HG03354 (cell line): Measurements from ENCODE around the gene HSD11B2.
"Not testable (repeated sequence)": the region's sequence is repeated elsewhere in the genome, so short reads cannot be mapped to it uniquely, and the experiment has no call there.

ENCODE experiments used
- ATAC-seq: cut with Tn5 transposase; IDR thresholded peaks from one replicate; pipeline ENCODE4 v1.9.1; 2021; ENCODE audit warnings: mild to moderate bottlenecking; ENCODE audit not compliant: unreplicated experiment, poor library complexity, severe bottlenecking

Gene HSD11B2

DNA sequence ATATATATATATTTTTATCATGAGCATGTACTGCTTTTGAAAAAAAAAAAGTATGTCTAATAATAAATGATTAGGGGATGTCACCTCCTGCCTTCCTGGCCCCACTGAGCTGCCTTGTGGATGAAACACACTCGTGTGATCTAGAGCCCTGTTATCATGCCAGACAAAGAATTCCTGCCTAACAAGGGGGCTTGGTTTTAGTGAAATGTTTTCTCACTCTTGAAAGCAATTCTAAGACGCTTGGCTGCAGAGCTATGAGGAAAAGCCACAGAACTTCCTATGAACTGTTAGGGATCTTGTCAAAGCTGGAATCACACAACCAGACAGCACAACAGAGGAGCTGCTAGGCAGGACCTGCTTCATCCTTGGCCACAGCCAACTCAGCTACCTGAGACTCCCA, 18.6 kb upstream of the HSD11B2 start:
- ATAC-seq = no peak

DNA sequence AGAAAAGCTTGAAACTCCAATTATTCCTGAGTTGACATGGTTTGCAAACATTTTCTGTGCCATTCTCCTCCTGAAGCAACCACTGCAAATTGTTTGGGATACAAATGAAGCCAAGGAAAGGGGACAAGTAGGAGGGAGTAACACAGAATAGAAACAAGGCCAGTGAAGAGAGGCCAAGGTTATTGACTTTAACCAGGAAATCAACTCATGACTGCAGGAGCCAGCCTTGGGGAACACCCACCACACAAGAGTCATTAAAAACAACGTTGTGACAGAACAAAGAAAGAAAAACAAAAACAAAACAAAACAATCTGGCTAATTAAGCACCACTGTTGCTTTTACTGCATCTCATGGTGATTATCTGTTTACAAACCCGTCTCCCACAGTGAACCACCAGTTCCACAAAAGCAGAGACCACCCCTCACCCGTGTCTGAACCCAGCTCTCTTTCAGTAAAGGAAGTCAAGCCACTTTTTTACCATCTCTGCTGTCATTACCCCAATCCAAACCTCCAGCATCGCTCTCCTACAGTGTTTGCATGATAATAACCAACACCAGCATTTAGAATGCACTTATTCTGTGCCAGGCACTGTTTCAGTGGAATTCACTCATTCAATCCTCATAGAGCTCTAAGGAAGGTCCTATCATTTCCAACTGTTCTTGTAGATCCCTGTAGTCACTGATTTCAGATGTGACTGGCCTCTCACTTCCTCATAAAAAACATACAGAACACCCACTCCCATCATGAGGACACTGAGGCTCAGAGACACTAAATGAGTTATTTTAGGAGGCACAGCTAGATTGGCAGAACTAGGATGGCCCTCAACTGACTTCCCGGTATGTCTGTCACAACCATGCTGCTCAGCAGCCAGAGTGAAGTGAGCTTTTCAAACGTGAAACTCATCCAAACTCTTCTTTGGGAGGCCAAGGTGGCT, 16.7 kb upstream of the HSD11B2 start:
- ATAC-seq = no peak

DNA sequence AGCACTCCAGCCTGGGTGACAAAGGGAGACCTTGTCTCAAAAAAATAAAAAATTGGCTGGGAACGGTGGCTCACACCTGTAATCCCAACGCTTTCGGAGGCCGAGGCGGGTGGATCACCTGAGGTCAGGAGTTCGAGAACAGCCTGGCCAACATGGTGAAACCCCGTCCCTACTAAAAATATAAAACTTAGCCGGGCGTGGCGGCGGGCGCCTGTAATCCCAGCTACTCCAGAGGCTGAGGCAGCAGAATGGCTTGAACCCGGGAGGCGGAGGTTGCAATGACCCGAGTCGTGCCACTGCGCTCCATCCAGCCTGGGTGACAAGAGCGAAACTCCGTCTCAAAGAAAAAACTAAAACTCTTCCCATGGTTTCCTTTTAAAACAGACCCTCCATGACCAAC, 15.5 kb upstream of the HSD11B2 start:
- ATAC-seq = not testable (repeated sequence)

DNA sequence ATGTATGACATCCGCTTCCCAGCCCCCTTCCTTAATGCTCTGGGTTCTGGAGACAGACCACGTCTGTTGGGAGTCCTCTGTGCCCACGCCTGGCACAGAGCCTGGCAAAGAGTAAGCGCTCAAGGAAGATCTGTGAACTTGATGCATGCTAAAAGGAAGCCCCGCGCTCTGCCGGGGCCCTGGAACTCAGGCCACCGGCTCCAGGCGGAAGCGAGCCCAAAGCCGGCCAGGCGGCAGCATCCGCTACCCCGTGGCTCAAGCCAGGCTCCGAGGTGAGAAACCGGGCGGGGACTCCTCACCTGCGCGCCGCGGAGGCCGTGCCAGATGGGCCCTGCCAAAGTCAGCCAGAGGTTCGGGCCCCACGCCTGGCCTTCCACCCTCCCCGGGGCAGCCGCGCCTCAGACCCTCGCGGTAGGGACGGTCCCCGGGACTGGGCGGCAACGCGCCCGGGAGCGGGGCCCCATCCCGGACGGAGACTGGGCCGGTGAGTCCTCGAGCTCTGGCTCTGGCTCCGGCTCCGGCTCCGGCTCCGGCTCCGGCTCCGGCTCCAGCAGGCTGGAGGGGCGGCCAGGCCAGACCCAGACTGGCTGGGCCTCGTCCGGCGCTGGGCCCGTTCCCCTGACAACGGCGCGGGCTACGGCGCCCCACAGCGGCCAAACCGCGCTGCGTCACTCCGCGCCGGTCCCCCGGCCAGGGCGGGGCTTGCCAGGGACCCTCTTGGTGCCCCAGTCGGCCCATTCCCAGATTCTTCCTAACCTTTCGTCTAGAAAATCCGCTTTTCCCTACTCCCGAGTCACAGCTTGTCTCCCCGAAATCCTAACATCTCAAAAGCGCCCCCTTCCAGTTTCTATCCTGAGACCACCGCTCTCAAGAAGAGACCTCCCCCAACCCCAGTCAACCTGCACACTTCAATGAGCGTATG, 14.8 kb upstream of the HSD11B2 start, which contains the start of gene ZDHHC1:
Gene ZDHHC1, minus strand, starts transcription at position 606 of the 922 bp plus-strand sequence. CDS start 8,702 bp downstream, outside the sequence.
- ATAC-seq = peak; percentile 80

DNA sequence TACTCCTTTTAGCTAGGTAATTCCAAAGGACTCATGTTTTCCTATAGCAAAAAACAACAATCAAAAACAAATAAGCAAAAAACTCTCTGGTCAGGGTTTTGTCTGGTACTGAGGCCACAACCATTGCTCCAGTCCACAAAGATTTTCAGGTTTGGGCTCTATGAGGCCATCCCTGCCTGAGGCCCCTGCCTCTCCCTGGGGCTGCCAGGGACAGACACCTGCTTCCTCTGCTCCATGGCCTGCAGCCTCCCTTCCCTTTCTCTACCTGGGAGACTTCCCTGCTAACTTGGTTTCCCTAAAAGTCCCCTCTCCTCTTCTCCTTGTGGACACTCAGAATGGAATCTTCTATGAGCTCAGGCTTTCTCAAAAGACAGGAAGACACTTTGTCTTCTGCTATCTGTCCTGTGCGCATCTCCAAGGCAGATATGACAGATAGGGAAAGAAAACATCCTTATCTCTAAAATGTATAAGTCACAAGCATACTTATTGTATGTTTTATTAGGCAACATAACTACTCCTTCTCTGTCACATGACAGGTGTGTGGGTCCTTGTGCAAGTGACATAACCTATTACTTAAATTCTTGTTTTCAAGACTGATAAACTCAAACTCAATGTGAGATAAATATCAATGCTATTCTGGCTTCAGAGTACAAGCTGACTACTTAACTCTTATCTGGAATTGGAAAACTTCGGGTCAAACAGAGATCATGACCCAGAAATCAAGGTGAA, 13.4 kb upstream of the HSD11B2 start:
- no peak for ATAC-seq

DNA sequence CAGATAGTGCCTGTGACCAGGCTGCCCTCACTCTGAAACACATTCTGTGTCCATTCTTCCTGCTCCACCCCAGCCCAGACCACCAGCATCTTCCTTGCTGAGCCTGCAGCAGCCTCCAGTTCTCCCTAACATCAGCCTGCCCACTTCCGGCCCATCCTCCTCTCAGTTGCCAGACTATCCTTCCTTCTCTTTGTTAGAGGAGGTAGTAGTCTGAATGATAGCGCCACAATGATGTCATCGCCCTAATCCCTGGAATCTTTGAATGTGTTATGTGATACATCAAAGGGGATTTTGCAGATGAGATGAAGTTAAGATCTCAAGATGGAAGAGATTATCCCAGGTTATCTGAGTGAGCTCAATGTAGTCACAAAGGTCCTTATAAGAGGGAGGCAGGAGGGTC, 11.4 kb upstream of the HSD11B2 start:
- no peak for ATAC-seq

DNA sequence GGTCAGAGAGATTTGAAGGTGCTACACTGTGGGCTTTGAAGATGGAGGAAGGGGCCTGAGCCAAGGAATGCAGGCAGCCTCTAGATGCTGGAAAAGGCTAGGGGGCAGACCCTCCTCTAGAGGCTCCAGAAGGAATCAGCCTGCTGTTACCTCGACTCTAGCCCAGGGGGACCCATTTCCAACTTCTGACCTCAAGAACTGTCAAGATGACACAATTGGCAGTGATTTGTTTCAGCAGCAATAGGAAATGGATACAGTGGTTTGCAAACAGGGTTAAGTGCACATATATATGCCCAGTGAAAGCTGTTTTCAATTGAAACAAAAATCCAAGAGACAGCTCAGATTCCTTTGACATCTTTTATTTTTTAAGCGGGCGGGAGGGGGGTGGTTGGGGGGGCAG, 11.0 kb upstream of the HSD11B2 start:
- ATAC-seq = no peak

DNA sequence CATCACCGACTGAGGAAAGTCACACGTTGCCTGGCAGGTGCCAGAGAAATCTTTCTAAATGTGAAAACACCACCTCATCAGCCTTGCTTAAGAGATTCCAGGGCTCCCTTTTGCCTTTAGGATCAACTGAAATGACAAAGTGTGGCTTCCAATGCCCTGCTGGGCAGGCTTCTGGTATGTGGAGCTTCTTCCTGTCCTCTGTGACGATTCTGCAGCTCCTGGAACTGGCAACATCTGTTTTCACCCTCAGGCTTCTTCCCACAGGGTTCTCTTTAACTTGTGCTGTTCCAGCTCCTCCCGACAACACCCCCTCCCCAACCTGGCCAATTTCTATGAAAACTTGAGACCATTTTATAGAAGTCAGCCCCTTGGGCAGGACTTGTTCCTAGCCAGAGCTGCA, 9.9 kb upstream of the HSD11B2 start:
- ATAC-seq = no peak

DNA sequence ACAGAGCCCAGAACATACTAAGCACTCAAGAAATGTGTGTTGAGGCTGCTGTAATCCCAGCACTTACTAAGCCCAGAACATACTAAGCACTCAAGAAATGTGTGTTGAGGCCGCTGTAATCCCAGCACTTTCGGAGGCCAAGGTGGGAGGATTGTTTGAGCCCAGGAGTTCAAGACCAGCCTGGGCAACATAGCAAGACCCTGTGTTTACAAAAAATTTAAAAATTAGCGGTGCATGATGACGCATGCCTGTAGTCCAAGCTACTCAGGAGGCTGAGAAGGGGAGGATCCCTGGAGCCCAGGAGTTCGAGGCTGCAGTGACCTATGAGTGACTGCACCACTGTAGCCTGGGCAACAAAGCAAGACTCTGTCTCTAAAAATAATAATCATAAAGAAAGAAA, 7.9 kb upstream of the HSD11B2 start:
- ATAC-seq = no peak

DNA sequence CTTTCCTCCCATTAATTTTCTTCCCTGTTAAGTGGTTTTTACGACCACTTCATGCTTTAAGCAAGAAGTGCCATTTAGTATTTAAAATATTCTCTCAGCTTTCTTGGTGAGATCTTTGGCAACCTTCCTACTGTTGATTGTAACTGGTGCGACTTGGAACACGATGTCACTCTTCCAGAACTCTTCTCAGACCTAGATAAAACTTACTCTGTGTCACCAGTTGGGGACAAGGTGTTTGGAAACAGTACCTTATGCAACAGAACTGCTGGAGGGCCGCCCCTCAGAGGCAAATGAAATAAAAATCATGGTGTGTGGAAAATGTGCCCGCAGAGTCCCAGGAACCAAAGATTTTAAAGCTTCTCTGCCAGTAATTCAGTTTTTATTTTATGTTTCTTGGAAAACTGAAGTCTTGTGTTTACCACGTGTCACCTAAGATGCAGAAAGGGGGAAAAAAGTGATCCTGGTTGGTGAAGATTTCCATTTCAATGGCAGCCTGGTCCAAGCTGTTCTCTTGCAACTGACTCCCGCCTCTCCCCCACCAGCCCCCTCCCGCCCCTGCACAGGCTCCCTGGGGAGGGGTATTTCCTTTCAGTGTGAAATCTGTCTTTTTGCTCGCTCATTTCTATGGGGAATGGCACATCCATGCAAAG, 7.2 kb upstream of the HSD11B2 start:
- ATAC-seq = no peak

DNA sequence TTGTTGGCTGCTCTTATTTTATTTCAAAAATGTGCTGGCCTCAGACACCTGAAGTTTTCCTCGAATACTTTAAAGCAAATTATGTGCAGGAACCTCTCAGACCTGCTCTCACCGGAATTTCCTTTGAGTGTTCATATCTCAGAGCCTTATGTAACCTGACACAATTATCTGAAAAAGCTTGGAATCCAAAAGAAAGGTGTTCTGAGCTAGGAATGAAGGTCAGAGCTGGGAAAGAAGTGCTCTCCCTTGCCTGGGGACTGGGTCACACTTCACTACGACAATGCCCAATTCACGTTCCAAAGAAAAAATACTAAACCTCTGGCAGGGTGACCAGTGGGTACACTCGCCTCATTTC, 6.7 kb upstream of the HSD11B2 start:
- ATAC-seq = no peak

DNA sequence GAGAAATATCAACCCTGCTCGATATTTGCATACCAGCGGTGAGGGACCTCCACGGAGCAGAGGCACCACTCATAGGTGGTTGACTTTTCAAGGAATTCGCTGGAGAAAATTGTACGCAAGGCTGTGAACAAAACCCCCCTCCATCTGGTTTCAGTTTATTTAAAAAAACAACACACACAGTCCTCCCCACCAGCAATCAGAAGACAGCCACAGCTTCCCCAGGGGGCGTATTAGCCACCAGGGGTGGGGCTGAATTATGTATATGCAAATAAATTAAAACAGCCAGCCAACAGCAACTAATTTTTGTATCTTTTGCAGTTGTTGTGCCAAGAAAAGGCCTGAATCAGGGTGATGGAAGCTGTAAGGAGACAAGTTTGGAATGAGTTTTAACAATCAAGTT, 5.9 kb upstream of the HSD11B2 start:
- no peak for ATAC-seq

DNA sequence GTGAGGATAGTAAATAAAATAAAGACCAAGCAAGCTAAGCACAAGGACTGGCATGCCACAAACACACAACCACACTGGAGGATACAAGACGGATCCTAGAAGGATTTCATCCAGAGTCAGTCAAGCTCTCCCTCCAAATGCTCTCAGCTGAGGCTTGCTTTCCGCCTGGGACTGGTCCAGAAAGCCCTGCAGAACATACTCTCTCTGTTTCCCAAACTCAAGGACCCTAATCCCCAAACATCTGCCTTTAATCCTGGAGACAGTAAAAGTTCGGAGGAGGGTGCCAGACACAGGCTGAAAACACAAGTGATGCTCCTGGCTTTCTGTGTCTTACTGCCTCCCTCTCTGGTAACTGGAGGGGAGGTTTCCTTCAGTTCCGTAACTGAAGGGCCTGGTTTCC, 5.3 kb upstream of the HSD11B2 start:
- no peak for ATAC-seq

DNA sequence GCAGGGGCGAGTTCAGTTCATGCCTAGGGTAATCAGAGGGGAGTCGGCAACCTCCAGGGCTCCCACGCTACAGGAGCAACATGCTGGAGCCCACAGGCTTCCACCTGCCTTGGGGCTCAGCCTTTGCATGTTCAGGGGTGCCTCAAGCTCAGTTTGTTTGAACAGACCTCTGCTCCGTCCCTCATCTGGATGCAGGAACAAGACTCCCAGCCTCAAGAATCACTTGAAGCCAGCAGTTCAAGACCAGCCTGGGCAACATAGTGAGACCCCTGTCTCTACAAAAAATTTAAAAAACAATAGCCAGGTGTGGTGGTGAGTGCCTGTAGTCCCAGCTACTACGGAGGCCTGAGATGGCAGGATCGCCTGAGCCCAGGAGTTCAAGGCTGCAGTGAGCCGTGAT, 4.9 kb upstream of the HSD11B2 start:
- no peak for ATAC-seq

DNA sequence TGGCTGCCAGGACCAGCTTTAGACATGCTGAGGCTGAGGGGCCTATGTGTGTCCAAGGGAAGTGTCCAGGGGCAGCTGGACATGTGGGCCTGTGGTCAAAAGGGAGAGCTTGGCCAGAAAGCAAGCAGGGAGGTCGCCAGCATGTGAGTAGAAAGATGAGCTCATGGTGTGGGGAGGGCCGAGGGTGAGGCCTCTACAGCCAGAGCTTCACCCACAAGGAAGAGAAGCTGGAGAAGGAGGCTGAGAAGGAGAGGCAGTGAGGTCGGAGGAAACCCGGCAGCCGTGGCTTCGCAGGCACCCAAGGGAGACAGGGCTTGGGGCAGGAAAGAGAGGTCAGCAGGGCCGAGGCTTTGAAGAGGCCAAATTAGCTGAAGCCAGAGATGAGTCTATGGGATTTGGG, 4.0 kb upstream of the HSD11B2 start:
- ATAC-seq = no peak

DNA sequence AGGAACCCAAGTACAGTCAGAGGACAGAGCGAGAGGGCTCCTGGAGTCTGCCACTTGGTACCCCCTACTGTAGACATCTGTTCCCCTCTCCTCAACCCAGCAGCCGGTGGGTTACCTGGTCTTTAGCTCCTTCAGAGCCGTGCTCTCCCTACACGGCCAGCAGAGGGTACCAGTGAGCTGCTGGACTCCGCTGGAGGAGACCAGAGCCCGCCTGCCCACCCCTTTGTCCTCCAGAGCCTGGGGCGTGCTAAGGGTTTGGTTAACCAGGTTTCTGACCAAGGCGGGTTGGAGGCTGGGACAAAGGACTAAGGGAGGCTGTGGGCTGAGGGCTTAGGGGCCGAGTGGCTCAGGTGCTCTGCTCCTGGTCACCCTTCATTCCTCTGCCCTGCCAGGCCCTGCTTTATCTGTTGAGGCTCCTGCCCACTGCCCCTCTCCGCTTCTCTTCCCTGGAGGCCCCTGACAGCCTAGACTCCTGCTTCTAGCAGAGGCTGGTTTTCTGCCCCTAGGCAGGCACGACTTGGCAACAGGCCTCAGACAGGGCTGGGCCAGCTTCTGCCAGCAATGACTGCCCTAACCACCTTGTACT, 2.7 kb upstream of the HSD11B2 start:
- no peak for ATAC-seq

DNA sequence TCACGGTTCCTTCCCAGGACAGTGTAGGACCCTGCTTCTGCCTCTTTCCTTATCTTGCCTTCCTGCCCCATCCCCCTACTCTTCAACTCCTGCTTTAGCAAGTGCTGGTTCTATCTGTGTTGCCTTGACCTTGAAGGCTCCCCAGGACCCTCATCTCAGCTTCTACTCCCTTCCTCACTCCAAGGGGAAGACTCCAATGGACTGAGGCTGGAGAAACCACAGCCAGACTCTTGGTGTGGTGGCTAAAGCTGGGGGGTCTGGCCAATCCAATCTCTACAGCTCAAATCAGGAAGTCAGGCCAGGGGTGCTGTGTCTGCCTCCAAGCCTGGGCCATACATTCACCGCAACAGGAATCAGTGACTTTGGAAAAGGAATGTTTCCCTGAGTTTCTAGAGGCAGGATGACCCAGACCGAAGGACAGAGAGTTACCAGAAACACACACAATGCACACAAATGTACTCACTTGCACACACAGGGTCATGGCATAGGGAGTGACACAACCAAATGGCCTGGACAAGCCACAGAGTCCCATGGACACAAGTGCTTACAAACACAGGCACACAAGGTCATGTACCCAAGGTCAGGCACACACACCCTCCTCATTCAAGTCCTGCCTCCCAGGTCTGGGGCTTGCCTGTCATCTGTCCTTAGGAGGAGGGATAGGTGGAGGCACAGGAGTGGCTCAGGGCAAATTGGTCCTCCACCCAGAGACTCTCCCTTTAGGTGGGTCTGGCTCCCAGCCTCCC, 1.7 kb upstream of the HSD11B2 start:
- no peak for ATAC-seq

DNA sequence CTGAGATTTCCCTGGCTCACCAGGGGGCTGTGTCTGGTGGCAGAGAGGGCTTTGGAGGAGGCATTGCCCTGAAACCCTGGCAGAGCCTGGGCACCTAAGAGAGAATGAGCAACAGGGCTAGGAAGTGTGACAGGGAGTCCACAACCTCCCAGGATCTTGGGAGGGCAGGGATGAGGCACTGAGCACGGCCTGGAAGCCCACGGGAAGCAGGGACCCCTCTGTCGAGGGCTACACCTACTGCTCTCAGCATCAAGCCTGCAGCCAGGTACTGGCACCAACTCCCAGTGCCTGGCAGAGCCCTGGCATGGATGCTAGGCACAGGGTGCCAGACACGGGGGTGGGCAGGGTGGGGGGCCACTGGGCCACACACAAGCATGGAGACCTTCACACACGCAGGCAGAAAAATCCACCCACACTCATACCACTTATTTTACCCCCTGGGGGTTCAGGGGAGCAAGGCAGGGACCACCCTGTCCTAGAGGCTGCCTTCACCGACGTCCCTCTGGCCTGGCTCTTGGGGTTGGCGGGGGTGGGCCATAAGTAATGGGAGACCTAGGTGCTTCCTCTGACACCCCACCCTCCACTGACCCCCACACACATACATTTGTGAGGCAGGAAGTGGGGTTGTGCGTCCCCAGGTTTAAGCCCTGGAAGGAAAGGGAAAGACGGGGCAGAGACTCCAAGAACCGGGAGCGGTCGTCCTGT, 970 bp upstream of the HSD11B2 start:
- ATAC-seq = no peak
